Activated T-helper 1 cell treated with anti-CD3 and anti-CD28 coated beads, Interleukin-2, amount 50 U/mL, for 16 hours (primary cell): ENCODE measurements around the gene USP28.
"Not testable (repeated sequence)": the region's sequence is repeated elsewhere in the genome, so short reads cannot be mapped to it uniquely, and the experiment has no call there.

Source experiments
- DNase-seq, 2 donors: peaks; one replicate each; pipeline ENCODE4 v3.0.0-alpha.2; 2020; ENCODE audit warnings: low read depth in 1 of 2, low spot score in 1 of 2

Gene USP28

GRCh38 chr11:113840932-113841664, 34.3 kb downstream of the USP28 start:
- no peak for DNase-seq

GRCh38 chr11:113839842-113840241, 35.5 kb downstream of the USP28 start:
- DNase-seq: no peak

- no peak for DNase-seq
Observed at GRCh38 chr11:113838005-113838404, 37.4 kb downstream of the USP28 start.

- no peak for DNase-seq
Observed at GRCh38 chr11:113835306-113835705, 40.1 kb downstream of the USP28 start.

- DNase-seq: no peak
Observed at GRCh38 chr11:113833151-113833550, 42.2 kb downstream of the USP28 start.

GRCh38 chr11:113831314-113831713, 44.1 kb downstream of the USP28 start:
- no peak for DNase-seq

- DNase-seq: no peak
Observed at GRCh38 chr11:113829751-113830150, 45.6 kb downstream of the USP28 start.

- no peak for DNase-seq
Observed at GRCh38 chr11:113828191-113828590, 47.2 kb downstream of the USP28 start.

- no peak for DNase-seq
Observed at GRCh38 chr11:113827477-113827876, 47.9 kb downstream of the USP28 start.

GRCh38 chr11:113818426-113818825, 56.9 kb downstream of the USP28 start:
- no peak for DNase-seq

- no peak for DNase-seq
Observed at GRCh38 chr11:113817626-113818025, 57.7 kb downstream of the USP28 start.

- DNase-seq: no peak
Observed at GRCh38 chr11:113817162-113817561, 58.2 kb downstream of the USP28 start.

GRCh38 chr11:113814181-113814580, 61.2 kb downstream of the USP28 start:
- DNase-seq: no peak

- no peak for DNase-seq
Observed at GRCh38 chr11:113808931-113809330, 66.4 kb downstream of the USP28 start.

GRCh38 chr11:113806406-113806805, 69.0 kb downstream of the USP28 start:
- no peak for DNase-seq

GRCh38 chr11:113805640-113806039, 69.7 kb downstream of the USP28 start:
- no peak for DNase-seq

GRCh38 chr11:113802621-113803020, 72.8 kb downstream of the USP28 start:
- no peak for DNase-seq

GRCh38 chr11:113796663-113797259, 78.6 kb downstream of the USP28 start:
- no peak for DNase-seq

GRCh38 chr11:113789675-113790320, 85.6 kb downstream of the USP28 start:
- DNase-seq: no peak

GRCh38 chr11:113789016-113789415, 86.4 kb downstream of the USP28 start:
- DNase-seq: not testable (repeated sequence)

GRCh38 chr11:113782134-113782533, 93.2 kb downstream of the USP28 start:
- DNase-seq: no peak

- no peak for DNase-seq
Observed at GRCh38 chr11:113781682-113782081, 93.7 kb downstream of the USP28 start.
